HFFc6 (cell line): Measurements from ENCODE around the gene FGF14. TPM values are rescaled to one million over a fixed set of nuclear protein-coding genes. Genes with fewer than 3 reads are reported as not detected.

Experiments used
- DNase-seq: peaks from one replicate; pipeline ENCODE4 v3.0.0-alpha.2; 2018
- H3K27ac Mint-ChIP-seq: 2 replicates; pipeline ENCODE4 v1.8.0; 2020; ENCODE audit warnings: mild to moderate bottlenecking, mixed read lengths
- H3K27me3 Mint-ChIP-seq: 2 replicates; pipeline ENCODE4 v1.8.0; 2021; ENCODE audit warnings: mild to moderate bottlenecking, moderate library complexity, mixed read lengths; ENCODE audit not compliant: insufficient read depth
- H3K36me3 Mint-ChIP-seq: 2 replicates; pipeline ENCODE4 v1.8.0; 2021; ENCODE audit warnings: low read depth, mixed read lengths
- H3K4me1 Mint-ChIP-seq: 2 replicates; pipeline ENCODE4 v1.8.0; 2020; ENCODE audit warnings: low read depth, mixed read lengths
- H3K4me3 Mint-ChIP-seq: 2 replicates; pipeline ENCODE4 v1.8.0; 2020; ENCODE audit warnings: mild to moderate bottlenecking, moderate library complexity, mixed read lengths
- H3K9me3 Mint-ChIP-seq: 2 replicates; pipeline ENCODE4 v1.8.0; 2020; ENCODE audit warnings: mild to moderate bottlenecking, mixed read lengths
- CTCF ChIP-seq: fragments of 200-600 bp; sonication (generic); IDR thresholded peaks from 2 replicates; pipeline ENCODE4 v1.5.0; 2021; ENCODE audit warnings: antibody characterized with exemption, mild to moderate bottlenecking
- total RNA-seq, 6 experiments: library from RNA; stranded (reverse); fragmentation: NEBNext Ultra II Directional; extraction: Animal tissue kit (Norgen Biotek cat#: 25700); gene quantifications; 2 replicates in 1 of 6; 3 replicates in 5 of 6; pipeline ENCODE4 v1.2.3, GENCODE V29; 2021

FGF14 gene
- total RNA-seq, 6 experiments from 2014 or later: 0.02 to 0.03 TPM; not detected in 4

- H3K4me1 Mint-ChIP-seq: no peaks in the 10 kb centered on the region
- no peak overlapping the region for H3K27ac Mint-ChIP-seq
- no peaks in the 10 kb centered on the region for H3K36me3 Mint-ChIP-seq
- H3K27me3 Mint-ChIP-seq: no peaks in the 10 kb centered on the region
- DNase-seq: no peak
- no peak overlapping the region for H3K4me3 Mint-ChIP-seq
- TF ChIP-seq CTCF: no peak
- H3K9me3 Mint-ChIP-seq: peaks cover 26% of the 10 kb centered on the region
Observed at GRCh38 chr13:102233566-102234208, 168.2 kb downstream of the FGF14 start.

DNA sequence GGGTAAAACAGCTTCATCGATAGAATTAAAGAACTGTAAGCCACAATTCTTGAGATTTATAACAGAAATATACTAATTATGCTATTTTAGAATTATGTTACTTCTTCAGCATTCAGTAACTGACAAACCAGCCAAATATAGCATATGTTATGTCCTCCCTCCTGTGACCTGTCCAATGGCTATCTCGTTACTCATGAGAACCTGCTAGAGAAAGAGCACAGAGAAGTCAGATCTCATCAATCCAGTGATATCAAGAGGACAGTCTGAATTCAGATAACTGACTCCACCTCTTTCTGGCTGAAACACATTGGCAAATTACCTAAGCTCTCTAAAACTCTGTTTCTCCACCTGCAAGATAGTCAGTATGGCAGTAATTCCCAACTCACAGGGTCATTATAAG is 170.4 kb downstream of the FGF14 start:
- H3K27ac Mint-ChIP-seq: no peak overlapping the region
- H3K9me3 Mint-ChIP-seq: peaks cover 35% of the 10 kb centered on the region
- no peaks in the 10 kb centered on the region for H3K27me3 Mint-ChIP-seq
- no peak for DNase-seq
- H3K4me3 Mint-ChIP-seq: no peak overlapping the region
- TF ChIP-seq CTCF: no peak
- H3K4me1 Mint-ChIP-seq: no peaks in the 10 kb centered on the region
- H3K36me3 Mint-ChIP-seq: no peaks in the 10 kb centered on the region

DNA sequence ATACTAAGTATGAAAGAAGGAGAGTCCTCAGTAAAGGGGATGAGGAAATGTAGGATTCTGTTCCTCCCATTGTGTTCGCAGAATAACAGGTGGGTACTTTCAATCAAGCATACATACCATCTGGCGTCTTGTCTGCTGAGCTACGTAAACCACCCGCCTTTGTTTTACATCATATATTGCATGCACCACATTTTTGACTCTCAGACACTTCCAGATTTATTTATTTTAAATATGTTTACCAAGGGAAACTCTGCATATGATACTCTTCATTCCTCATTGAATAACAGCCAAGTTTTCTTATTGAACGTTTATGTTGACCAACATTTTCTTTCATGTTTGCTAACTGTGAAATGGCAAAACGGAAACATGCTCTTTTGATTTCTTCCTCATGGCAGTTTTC is 174.1 kb downstream of the FGF14 start:
- Mint-ChIP-seq H3K27me3 (no peaks in the 10 kb centered on the region), H3K4me3 (no peak overlapping the region), H3K27ac (no peak overlapping the region), H3K36me3 (no peaks in the 10 kb centered on the region), H3K4me1 (no peaks in the 10 kb centered on the region), H3K9me3 (peaks cover 32% of the 10 kb centered on the region)
- no peak for DNase-seq
- no peak for TF ChIP-seq CTCF

DNA sequence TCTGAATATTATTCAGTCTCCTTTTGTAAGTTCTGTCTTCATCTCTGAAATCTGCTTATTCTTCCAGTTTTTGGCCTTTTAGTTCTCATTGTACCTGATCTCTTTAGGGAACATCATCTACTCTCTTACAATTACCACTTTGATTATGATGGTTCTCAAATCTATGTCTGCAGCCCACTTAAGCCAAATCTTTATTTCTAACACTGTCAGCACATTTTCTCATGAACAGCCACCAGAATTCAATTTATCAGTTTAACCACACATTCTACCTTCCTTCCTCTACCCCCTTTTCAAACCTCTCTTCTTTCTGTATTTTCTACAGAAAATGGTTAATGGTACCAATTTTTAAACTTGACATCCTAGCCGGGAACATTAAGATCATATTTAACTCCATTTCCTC is 175.3 kb downstream of the FGF14 start:
- H3K4me3 Mint-ChIP-seq: no peak overlapping the region
- no peaks in the 10 kb centered on the region for H3K4me1 Mint-ChIP-seq
- H3K9me3 Mint-ChIP-seq: peaks cover 32% of the 10 kb centered on the region
- TF ChIP-seq CTCF: no peak
- H3K36me3 Mint-ChIP-seq: no peaks in the 10 kb centered on the region
- H3K27me3 Mint-ChIP-seq: no peaks in the 10 kb centered on the region
- H3K27ac Mint-ChIP-seq: no peak overlapping the region
- DNase-seq: no peak

GRCh38 chr13:102225892-102226291 is 176.0 kb downstream of the FGF14 start:
- no peaks in the 10 kb centered on the region for H3K27me3 Mint-ChIP-seq
- peaks cover 31% of the 10 kb centered on the region for H3K9me3 Mint-ChIP-seq
- DNase-seq: no peak
- H3K27ac Mint-ChIP-seq: no peak overlapping the region
- no peaks in the 10 kb centered on the region for H3K36me3 Mint-ChIP-seq
- no peak for TF ChIP-seq CTCF
- no peaks in the 10 kb centered on the region for H3K4me1 Mint-ChIP-seq
- H3K4me3 Mint-ChIP-seq: no peak overlapping the region
